Muscle layer of colon (tissue), 2 donors: ENCODE results near the gene CREBL2.
"Not testable (repeated sequence)": the region's sequence is repeated elsewhere in the genome, so short reads cannot be mapped to it uniquely, and the experiment has no call there.

Source experiments
- H3K27ac ChIP-seq: one replicate; pipeline ENCODE4 v1.7.0; 2013; ENCODE audit warnings: low read depth, mild to moderate bottlenecking, low read length, moderate library complexity
- H3K27me3 ChIP-seq, 2 donors: one replicate each; pipeline ENCODE4 v1.7.0; 2013; ENCODE audit warnings: low read length in 2 of 2, mild to moderate bottlenecking in 2 of 2; ENCODE audit not compliant: insufficient read depth in 2 of 2, control insufficient read depth in 1 of 2
- H3K36me3 ChIP-seq: one replicate; pipeline ENCODE4 v1.7.0; 2013; ENCODE audit warnings: mild to moderate bottlenecking, low read length; ENCODE audit not compliant: insufficient read depth
- H3K4me1 ChIP-seq: one replicate; pipeline ENCODE4 v1.7.0; 2013; ENCODE audit warnings: mild to moderate bottlenecking, low read length; ENCODE audit not compliant: insufficient read depth
- H3K4me3 ChIP-seq, 2 donors: one replicate each; pipeline ENCODE4 v1.7.0; 2013; ENCODE audit warnings: low read length in 2 of 2, low read depth in 1 of 2, mild to moderate bottlenecking in 1 of 2, moderate library complexity in 1 of 2
- H3K9ac ChIP-seq: one replicate; pipeline ENCODE4 v1.7.0; 2013; ENCODE audit warnings: low read length
- H3K9me3 ChIP-seq: one replicate; pipeline ENCODE4 v1.7.0; 2013; ENCODE audit warnings: mild to moderate bottlenecking, low read length
- donor health status: abdominal sarcoma.
- donor health status: Adenocarcinoma of cecum.

Gene CREBL2

GRCh38 chr12:12582895-12583303, 28.8 kb upstream of the CREBL2 start:
- H3K4me1 ChIP-seq = no peaks in the 10 kb centered on the region
- no peaks in the 10 kb centered on the region for H3K27me3 ChIP-seq
- no peaks in the 10 kb centered on the region for H3K36me3 ChIP-seq
- no peaks in the 10 kb centered on the region for H3K9me3 ChIP-seq
- no peak overlapping the region for H3K4me3 ChIP-seq
- no peak overlapping the region for H3K9ac ChIP-seq
- H3K27ac ChIP-seq = no peak overlapping the region

- no peak overlapping the region for H3K27ac ChIP-seq
- H3K27me3 ChIP-seq = no peaks in the 10 kb centered on the region
- H3K9ac ChIP-seq = no peak overlapping the region
- no peaks in the 10 kb centered on the region for H3K36me3 ChIP-seq
- H3K9me3 ChIP-seq = no peaks in the 10 kb centered on the region
- no peak overlapping the region for H3K4me3 ChIP-seq
- H3K4me1 ChIP-seq = no peaks in the 10 kb centered on the region
Observed at GRCh38 chr12:12583510-12584178, 28.0 kb upstream of the CREBL2 start.

- no peaks in the 10 kb centered on the region for H3K4me1 ChIP-seq
- H3K27me3 ChIP-seq = no peaks in the 10 kb centered on the region
- no peaks in the 10 kb centered on the region for H3K9me3 ChIP-seq
- no peaks in the 10 kb centered on the region for H3K36me3 ChIP-seq
- no peak overlapping the region for H3K4me3 ChIP-seq
- no peak overlapping the region for H3K9ac ChIP-seq
- H3K27ac ChIP-seq = no peak overlapping the region
Observed at GRCh38 chr12:12585115-12585863, 26.4 kb upstream of the CREBL2 start.

GRCh38 chr12:12586879-12587675, 24.6 kb upstream of the CREBL2 start:
- H3K27me3 ChIP-seq = no peaks in the 10 kb centered on the region
- H3K4me1 ChIP-seq = no peaks in the 10 kb centered on the region
- no peak overlapping the region for H3K9ac ChIP-seq
- H3K36me3 ChIP-seq = no peaks in the 10 kb centered on the region
- no peak overlapping the region for H3K4me3 ChIP-seq
- H3K27ac ChIP-seq = no peak overlapping the region
- H3K9me3 ChIP-seq = no peaks in the 10 kb centered on the region

- no peaks in the 10 kb centered on the region for H3K36me3 ChIP-seq
- no peaks in the 10 kb centered on the region for H3K4me1 ChIP-seq
- H3K4me3 ChIP-seq = no peak overlapping the region
- no peaks in the 10 kb centered on the region for H3K27me3 ChIP-seq
- no peaks in the 10 kb centered on the region for H3K9me3 ChIP-seq
- no peak overlapping the region for H3K27ac ChIP-seq
- no peak overlapping the region for H3K9ac ChIP-seq
Observed at GRCh38 chr12:12587878-12588277, 23.8 kb upstream of the CREBL2 start.

GRCh38 chr12:12588436-12588835, 23.2 kb upstream of the CREBL2 start:
- not testable (repeated sequence) for H3K9me3 ChIP-seq, H3K4me3 ChIP-seq, H3K27me3 ChIP-seq, H3K4me1 ChIP-seq, H3K27ac ChIP-seq, H3K36me3 ChIP-seq, H3K9ac ChIP-seq

GRCh38 chr12:12590961-12591360, 20.7 kb upstream of the CREBL2 start:
- Histone ChIP-seq H3K4me3 (no peak overlapping the region), H3K36me3 (no peaks in the 10 kb centered on the region), H3K4me1 (no peaks in the 10 kb centered on the region), H3K9ac (no peak overlapping the region), H3K9me3 (no peaks in the 10 kb centered on the region), H3K27me3 (no peaks in the 10 kb centered on the region), H3K27ac (no peak overlapping the region)

GRCh38 chr12:12592930-12593329, 18.7 kb upstream of the CREBL2 start:
- H3K36me3 ChIP-seq = no peaks in the 10 kb centered on the region
- no peak overlapping the region for H3K9ac ChIP-seq
- H3K4me3 ChIP-seq = no peak overlapping the region
- H3K27me3 ChIP-seq = no peaks in the 10 kb centered on the region
- no peaks in the 10 kb centered on the region for H3K4me1 ChIP-seq
- no peaks in the 10 kb centered on the region for H3K9me3 ChIP-seq
- H3K27ac ChIP-seq = no peak overlapping the region

- not testable (repeated sequence) for H3K27me3 ChIP-seq, H3K4me1 ChIP-seq, H3K36me3 ChIP-seq, H3K9ac ChIP-seq, H3K9me3 ChIP-seq, H3K4me3 ChIP-seq, H3K27ac ChIP-seq
Observed at GRCh38 chr12:12595929-12596328, 15.7 kb upstream of the CREBL2 start.

- H3K9ac ChIP-seq, H3K4me1 ChIP-seq, H3K9me3 ChIP-seq, H3K27ac ChIP-seq, H3K36me3 ChIP-seq, H3K4me3 ChIP-seq, H3K27me3 ChIP-seq: not testable (repeated sequence)
Observed at GRCh38 chr12:12596598-12596997, 15.1 kb upstream of the CREBL2 start.

GRCh38 chr12:12598864-12599263, 12.8 kb upstream of the CREBL2 start:
- no peak overlapping the region for H3K9ac ChIP-seq

More at GRCh38 chr12:12598864-12599263, 12.8 kb upstream of the CREBL2 start:
- Histone ChIP-seq H3K36me3 (no peaks in the 10 kb centered on the region), H3K27me3 (no peaks in the 10 kb centered on the region), H3K4me3 (no peak overlapping the region), H3K27ac (no peak overlapping the region), H3K9me3 (no peaks in the 10 kb centered on the region), H3K4me1 (no peaks in the 10 kb centered on the region)
